Activated gamma-delta T cell (primary cell): Measurements from ENCODE around the gene CMTM8.

Experiments
- DNase-seq: peaks from one replicate; lab custom pipeline; 2025; lab: John Stamatoyannopoulos, UW

The CMTM8 gene

DNA sequence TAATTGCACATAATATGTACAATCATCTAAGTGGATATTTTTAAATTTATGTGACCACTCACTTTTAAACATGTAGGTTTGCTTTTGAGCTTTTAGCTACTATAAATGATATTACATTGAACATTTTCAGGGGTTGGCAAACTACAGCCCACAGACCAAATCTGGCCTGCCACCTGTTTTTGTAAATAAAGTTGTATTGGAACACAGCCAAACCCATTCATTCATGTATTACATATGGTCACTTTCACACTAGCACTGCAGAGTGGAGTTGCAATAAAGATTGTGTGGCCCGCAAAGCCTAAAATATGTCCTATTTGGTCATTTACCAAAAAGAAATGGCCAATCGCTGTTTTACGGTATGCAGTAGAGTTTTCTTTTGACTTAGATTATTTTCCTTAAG, 174.4 kb downstream of the CMTM8 start:
- no peak for DNase-seq

- no peak for DNase-seq
Observed at GRCh38 chr3:32413845-32414521, 175.5 kb downstream of the CMTM8 start.

GRCh38 chr3:32414522-32415202, 176.2 kb downstream of the CMTM8 start:
- no peak for DNase-seq

GRCh38 chr3:32419742-32420125, 181.3 kb downstream of the CMTM8 start:
- no peak for DNase-seq
